Embryonic facial prominence (tissue), 1 donor: Measurements from ENCODE around the gene PKD2.
"Not testable (repeated sequence)": the region's sequence is repeated elsewhere in the genome, so short reads cannot be mapped to it uniquely, and the experiment has no call there.

Experiments
- DNase-seq: peaks from one replicate; pipeline ENCODE4 v3.0.0-alpha.2; 2016; ENCODE audit errors: extremely low spot score

Gene PKD2

GRCh38 chr4:87986508-87986907 lies 20.9 kb upstream of the PKD2 start:
- no peak for DNase-seq

GRCh38 chr4:87989765-87990164 lies 17.7 kb upstream of the PKD2 start:
- no peak for DNase-seq

GRCh38 chr4:87995435-87995834 lies 12.0 kb upstream of the PKD2 start:
- DNase-seq, result no peak

GRCh38 chr4:87999191-87999691 lies 8.2 kb upstream of the PKD2 start:
- DNase-seq, result not testable (repeated sequence)

- no peak for DNase-seq
Observed at GRCh38 chr4:88001871-88002270, 5.6 kb upstream of the PKD2 start.

GRCh38 chr4:88002786-88003185 lies 4.6 kb upstream of the PKD2 start:
- DNase-seq, result no peak

GRCh38 chr4:88003261-88003660 lies 4.2 kb upstream of the PKD2 start:
- DNase-seq, result no peak

- no peak for DNase-seq
Observed at GRCh38 chr4:88005076-88005475, 2.4 kb upstream of the PKD2 start.

- DNase-seq, result no peak
Observed at GRCh38 chr4:88005946-88006345, 1.5 kb upstream of the PKD2 start.

- DNase-seq, result no peak
Observed at GRCh38 chr4:88006956-88007303, 505 bp upstream of the PKD2 start.

GRCh38 chr4:88008122-88008742 lies 797 bp downstream of the PKD2 start:
- DNase-seq, result peak; percentile 34

GRCh38 chr4:88008743-88009171 lies 1.3 kb downstream of the PKD2 start:
- no peak for DNase-seq

- DNase-seq, result no peak
Observed at GRCh38 chr4:88009871-88010270, 2.4 kb downstream of the PKD2 start.

GRCh38 chr4:88010966-88011365 lies 3.5 kb downstream of the PKD2 start:
- no peak for DNase-seq

- no peak for DNase-seq
Observed at GRCh38 chr4:88012647-88013046, 5.2 kb downstream of the PKD2 start.

GRCh38 chr4:88014386-88014905 lies 7.0 kb downstream of the PKD2 start:
- no peak for DNase-seq

GRCh38 chr4:88015659-88016295 lies 8.3 kb downstream of the PKD2 start:
- DNase-seq, result no peak

- DNase-seq, result no peak
Observed at GRCh38 chr4:88017516-88018297, 10.3 kb downstream of the PKD2 start.

- no peak for DNase-seq
Observed at GRCh38 chr4:88018466-88018865, 11.0 kb downstream of the PKD2 start.

GRCh38 chr4:88021824-88022223 lies 14.4 kb downstream of the PKD2 start:
- no peak for DNase-seq

GRCh38 chr4:88022289-88022688 lies 14.9 kb downstream of the PKD2 start:
- DNase-seq, result no peak

- DNase-seq, result not testable (repeated sequence)
Observed at GRCh38 chr4:88025868-88026661, 18.6 kb downstream of the PKD2 start.
